NCI-H1694 treated with DMSO at 0.1 percent for 48 hours (cell line): ENCODE results near the gene LRBA.

Experiments
- DNase-seq: peaks from one replicate; lab custom pipeline; 2025; lab: John Stamatoyannopoulos, UW

Gene LRBA

DNA sequence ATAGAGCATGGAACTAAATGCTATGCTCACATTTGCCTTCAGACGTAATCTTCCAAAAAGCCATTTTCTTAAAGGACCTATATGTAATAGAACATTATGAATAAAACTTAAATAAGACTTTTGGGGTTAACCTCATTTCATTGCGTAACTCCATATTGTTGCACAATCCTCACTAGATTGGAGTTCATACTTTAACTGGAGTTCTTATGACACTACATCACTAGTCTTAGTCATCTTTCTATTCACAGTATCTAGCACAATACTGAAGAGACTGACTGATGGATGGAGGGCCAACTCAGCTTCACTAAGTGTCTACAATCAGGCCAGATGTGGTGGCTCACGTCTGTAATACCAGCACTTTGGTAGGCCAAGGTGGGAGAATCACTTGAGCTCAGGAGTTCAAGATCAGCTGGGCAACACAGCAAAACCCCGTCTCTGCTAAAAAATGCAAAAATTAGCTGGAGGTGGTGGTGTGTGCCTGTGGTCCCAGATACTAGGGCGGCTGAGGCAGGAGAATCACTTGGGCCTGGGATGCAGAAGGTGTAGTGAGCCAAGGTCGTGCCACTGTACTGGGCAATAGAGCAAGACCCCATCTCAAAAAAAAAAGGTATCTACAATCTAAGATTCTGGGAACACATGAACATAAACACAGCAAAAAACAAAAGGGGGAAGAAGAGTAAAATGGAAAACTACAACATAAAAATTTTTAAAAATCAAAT lies 513.9 kb downstream of the LRBA start:
- DNase-seq, result no peak

DNA sequence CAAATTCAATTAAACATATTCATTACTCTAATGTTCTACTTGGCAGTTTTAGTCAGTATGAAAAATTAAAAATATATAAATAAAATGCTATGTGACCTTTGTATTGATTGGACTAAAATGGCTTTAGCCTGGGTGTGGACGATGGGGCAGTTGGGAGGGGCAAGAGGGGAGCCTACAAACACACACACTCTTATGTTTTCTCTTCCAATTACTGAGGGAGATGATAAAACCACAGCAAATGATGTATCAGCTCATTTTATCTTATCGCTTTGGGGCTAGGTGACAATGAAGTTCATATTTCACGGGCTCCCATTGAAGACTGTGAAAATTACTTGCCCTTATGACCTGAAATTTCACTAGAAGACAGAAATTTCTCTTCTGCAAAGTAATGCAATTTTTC lies 517.5 kb downstream of the LRBA start:
- no peak for DNase-seq

DNA sequence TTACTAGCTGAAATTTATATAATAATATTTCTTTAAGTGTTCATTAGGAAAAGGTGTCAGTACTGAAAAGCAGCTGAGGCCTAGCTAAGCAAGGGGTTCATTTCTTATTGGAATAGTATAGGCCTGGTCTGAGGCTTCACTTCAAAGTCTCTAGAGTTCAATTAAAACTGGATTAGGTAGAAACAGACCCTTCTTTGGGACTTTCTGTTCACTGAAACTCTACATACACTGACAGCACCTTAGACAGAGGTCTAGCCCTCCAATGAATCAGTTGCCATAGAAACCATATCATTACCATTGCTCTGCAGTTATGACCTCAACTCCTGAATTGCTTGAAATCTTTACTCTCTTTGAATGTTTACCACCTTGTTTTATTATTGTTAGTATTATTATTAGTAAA lies 519.5 kb downstream of the LRBA start:
- no peak for DNase-seq

DNA sequence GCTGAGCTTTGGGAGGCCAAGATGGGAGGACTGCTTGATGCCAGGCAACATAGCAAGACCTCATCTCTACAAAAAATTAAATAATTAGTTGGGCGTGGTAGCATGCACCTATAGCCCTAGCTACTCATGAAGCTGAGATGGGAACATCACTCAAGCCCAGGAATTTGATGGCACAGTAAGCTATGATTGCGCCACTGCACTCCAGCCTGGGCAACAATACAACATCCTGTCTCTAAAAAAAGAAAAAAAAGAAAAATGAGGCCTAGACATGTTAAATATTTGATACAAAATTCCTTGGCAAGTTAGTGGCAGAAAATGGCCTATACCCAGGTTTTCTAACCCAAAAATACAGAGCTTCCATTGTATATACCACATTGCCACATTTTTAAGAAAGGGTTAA lies 521.2 kb downstream of the LRBA start:
- no peak for DNase-seq

DNA sequence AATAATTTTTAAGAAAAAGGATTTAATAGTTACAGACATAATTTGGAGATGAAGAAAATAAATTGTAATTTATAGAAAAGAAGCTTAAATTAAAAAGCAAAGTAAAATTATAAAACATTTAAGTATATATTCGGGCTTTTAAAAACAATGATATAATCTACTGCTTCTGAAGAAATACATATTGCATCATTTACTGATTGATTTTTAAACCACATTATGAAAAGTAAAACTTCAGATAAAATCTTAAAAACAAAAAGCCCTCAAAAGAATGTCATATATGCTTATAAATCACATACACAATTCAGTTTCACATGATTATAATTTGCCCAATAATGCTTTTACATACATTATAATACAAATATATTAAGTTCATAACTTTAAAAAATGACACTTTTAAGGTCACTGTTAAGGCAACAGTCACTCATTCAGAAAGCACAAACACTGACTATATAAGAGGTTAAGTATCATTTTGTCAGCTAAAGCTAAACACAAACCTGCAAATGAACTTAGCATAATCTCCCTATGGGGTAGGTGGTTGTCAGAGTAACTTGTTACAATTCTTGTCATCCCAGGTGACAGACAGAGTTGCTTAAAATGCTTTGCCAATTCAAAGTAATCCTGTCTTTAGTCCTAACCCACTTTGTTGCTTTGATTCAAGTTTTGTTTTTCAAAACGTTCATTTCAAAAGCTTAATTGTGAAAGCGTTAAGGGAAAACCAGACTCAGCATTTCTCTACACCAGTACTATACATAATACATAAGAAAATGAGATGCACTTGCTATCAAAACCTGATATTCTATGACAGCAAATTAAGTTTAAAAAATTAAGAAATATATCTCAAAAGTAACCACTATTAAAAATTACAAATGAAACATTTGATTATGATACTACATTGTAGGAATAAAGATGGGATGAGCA lies 523.7 kb downstream of the LRBA start:
- DNase-seq, result no peak

DNA sequence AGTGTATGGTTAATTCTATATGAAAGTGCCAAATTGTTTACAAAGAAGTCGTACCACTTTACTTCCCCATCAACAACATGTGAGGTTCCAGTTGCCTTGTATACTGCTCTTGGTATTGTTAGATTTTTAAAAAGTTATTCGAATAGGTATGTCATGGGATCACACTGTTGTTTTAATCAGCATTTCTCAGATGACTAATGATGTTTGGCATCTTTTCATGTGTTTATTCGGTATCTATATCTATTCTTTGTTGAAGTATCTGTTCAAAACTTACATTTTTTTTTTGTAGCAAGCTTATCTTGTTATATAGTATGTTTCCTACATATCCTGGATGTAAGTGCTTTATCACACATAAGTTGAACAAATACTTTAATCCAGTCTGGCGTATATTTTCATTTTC lies 532.5 kb downstream of the LRBA start:
- no peak for DNase-seq

DNA sequence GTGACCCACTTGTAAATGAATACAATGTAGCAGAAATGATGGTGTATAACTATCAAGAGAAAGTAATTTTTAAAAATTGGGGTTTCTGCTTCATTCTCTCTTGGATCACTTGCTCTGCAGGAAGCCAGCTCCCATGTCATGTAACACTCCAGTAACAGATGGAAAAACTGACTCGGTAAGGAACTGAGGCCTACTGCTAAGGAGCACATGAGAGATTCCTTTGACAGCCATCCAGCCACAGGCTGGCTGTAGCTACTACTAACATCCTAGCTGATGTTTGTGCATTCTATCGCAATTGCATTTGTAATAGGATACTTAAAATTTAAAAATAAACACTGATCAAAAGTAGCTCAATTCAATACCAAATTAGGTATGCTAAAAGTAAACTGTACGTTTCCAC lies 535.4 kb downstream of the LRBA start:
- DNase-seq, result no peak

DNA sequence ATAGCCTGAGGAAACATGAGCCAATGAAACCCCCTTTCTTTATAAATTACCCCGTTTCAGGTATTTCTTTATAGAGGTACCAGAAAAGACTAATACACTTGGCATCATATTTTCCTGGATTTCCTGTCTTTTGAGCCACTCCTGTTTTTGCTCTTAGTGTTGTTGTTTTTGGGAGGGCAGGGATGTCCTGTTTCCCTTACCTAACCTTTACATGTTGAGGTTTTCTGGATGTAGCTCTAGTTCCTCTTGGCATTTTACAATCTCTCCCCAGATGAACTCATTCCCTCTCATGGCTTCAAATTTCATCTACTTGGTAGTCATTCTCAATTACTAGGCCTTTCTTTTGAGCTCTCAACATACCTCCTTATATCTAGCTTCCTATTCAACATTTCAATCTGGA lies 537.2 kb downstream of the LRBA start:
- no peak for DNase-seq

DNA sequence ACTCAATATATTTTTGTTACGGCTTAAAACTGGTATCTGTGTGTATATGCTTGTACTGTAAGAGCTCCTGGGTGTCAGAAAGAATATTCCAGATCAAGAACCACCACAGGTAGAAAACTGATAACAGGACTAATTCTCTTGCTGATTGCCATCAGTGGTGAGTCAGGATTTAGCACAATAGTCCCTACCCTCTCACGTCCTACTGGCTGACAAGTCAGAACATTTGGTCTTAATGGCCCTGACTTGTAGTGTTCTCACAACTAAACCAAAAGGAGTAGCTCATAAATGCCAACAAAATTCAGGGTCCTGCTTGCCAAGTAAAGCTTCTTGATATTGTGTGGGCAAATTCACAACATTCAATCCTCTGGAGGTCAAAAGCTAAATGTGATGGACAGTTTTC lies 538.3 kb downstream of the LRBA start:
- DNase-seq, result no peak

DNA sequence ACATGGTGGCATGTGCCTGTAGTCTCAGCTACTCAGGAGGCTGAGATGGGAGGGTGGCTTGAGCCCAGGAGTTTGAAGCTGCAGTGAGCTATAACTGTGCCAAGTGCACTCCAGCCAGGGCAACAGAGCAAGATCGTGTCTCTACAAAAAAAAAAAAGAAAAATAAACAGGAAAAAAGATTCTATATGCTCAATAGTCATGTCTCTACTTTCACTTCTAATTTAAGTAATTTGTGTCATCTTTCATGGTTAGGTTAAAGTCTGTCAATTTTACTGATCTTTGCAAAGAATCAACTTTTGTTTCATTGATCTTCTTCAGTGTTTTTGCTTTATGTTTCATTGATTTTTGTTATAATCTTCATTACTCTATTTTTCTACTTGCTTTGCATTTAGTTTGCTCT lies 539.3 kb downstream of the LRBA start:
- no peak for DNase-seq

DNA sequence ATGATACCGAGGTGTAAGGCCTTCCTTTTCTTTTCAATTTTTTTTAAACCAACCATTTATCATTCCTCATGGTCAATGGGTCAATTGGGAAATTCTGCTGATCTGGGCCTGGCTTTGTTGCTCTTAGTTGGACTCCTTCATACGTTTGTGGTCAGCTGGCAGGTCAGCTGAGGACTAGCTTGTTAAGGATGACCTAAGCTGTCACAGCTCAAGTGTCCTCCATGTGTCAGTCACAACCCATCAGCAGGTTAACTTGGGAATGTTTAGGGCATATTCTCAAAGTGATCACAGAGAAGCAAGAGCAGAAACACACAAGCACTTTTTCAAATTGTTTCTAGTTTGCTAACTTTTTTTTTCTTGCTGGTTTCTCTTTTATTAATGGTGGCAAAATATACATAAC lies 550.6 kb downstream of the LRBA start:
- DNase-seq, result no peak

DNA sequence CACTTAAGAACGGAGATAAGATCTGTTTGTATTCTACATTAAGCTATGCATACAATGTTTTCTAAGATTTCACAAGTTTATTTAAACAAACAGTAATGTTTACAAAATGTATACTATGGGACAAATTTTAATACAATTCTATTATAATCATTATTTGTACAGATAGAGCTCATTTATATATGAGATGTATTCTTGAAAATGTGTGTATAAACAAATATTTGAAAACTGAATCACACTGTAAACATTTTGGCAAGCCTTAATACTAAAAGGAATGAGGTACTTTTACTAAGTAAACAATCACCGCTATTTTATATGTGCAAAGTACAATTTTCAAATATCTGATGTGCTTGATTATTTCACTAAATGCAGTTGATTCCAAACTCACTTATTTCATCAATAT lies 552.3 kb downstream of the LRBA start:
- no peak for DNase-seq

DNA sequence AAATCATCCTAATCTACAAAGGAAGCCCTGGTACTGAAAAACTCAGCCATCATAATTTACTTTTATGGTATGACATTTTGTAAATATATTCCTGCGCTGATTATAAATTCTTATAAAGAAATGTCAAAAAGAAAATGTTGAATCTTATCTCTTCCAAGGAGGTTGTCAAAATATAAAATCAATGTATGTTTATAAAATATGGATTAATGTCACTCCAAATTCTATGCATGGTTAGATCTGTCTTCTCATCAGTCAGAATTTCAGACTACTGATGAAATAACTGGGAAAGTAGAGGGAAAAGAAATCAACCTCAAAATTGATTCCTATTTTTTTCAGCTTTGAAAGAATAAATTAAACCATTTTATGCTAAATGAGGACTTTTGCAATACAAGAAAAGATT lies 553.1 kb downstream of the LRBA start:
- no peak for DNase-seq

DNA sequence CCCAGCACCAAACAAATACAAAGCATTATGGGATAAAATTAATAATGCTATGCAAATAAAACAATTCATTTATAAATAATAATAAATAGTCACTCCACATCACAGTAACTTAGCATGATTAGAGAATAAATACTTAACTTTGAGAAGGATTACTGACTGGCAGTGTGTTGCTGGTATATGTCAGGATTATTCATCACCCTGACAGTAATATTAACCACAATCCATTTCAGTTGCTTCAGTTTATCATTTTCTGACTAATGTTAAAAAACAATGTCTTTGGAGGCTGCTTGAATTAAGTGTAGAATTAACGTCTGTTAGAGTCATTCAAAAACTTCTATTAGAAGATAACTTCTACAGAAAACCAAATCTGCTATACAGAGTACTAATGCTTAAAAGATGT lies 557.3 kb downstream of the LRBA start:
- DNase-seq, result no peak

DNA sequence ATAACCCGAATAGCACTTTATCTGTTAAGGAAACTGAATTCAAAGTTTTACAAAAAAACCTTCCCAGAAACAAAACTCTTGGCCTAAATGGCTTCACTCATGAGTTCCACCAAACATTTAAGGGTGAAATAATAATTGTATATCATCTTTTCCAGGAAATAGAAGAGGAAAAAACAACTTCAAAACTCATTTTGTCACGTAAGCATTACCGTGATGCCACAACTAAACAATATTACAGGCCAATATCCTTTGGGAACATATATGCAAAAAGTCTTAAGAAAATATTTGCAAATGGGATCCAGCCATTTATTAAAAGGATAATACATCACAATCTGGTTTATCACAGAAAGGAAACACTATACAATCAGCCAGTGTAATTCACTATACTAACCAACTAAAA lies 563.2 kb downstream of the LRBA start:
- DNase-seq, result no peak

DNA sequence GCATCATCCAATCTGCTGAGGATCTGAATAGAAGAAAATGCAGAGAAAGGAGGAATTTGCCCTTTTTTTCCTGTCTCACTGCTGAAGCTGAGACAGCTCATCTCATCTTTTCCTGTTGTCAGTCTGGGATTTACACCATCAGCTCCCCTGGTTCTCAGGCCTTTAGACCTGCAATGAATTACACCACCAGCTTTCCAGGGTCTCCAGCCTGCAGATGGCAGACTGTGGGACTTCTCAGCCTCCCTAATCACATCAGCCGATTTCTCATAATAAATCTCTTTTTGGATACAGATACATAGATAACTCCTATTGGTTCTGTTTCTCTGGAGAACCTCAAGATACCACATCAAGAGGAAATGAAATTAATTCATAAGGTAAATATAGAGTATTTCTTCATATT lies 567.7 kb downstream of the LRBA start:
- DNase-seq, result no peak

DNA sequence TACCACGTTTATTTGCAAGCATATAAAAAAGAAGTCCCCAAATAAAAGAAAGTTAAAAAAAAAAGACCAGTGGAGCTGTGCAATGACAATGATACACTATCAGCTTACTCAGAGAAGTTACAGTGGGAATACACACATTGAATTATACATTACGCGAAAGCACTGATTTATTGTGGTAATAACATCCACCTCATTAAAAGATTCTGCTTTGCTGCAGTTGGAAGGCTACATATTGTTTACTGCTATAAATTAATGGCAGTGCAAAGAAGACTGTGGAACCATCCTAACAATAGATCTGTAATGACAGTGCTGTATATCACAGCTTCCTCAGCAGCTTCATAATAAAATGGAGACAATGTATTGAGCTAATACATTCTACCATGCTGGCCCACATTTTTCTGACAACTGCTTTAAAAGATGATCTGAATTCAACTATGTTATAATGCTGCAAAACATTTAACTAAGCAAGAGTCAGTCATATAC lies 575.6 kb downstream of the LRBA start:
- DNase-seq, result no peak

DNA sequence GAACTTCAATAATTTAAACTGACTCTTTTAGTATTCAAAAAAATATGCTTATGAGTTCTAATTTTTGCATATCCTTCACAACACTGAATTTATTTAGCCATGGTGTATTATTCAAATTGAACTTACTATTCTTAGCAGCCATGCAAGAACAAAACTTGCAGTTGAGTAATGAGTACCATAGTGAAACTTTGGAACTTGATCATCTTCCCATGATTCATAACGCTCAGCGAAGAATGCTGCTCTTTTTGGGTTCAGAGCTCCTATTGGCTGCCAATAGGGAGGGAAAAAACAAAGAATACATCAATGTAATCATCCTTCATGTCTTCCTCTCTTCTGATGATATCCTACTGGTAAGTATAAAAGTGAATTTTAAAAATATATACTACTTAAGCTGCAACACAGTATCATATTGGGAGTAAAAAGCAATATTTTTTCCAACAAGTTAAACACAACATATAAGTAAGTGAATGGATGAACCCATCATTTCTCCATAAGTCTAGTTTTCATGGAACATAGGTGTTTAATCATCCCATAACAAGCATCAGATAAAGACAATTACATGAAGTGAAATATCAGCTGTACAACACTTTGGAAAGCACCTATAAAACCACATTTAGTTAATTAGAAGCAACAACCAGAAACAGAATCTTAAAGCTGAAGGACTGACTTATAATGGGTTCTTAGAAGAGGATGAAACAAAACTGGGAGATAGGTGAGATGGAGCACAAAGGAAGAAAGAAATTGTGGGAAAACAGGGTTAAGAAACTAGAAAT lies 578.3 kb downstream of the LRBA start:
- no peak for DNase-seq

DNA sequence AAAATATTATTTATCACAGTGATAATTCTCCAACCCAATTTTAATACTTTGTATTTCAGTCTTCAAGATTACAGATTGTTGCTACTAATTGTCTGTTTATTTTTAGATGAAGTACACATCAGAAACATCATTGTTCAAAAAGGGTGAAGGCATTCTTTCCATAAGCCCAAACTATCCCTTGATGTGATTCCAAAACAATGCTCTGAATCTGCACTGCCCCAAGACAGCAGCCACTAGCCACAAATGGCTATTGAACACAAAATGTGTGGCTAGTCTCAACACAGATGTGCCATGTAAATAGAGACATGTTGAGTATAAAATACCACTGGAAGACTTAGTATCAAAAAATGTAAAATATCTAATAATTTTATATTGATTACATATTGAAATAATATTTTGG lies 583.9 kb downstream of the LRBA start:
- DNase-seq, result no peak

DNA sequence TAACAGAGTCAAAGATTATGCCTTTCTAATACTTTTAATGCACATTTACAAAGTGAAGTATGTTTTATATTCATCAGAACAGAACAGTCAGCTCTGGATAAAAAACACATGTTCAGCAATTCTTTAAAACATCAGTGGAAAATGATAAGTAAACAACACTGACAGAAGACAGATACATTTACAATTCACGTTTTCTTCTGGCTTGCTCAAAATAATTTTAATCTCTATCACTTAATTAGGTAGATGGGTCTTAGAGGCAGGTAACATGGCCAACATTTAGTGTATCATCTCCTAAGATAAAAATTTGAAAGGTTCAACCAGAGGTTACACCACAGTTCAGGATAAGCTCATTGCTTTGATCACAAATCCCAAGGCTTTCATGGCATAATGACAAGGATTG lies 589.9 kb downstream of the LRBA start:
- DNase-seq, result no peak

DNA sequence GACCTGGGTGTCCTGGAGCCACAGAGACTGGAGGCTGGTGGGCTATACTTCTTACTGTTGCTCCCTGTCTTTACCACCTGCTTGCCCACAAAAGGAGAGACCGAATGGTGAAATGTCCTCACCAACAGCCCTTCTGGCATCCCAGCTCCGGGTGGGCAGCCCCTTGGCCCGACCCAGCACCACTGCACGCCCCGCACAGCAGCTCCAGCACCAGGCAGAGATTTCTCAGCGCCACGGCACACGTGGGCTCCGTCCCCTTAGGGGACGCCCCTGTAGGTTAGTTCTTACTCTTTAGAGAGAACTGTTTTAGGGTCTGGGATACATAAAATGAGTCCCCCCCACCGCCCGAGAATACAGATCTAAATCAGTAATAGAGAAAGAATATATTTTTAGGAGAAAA lies 591.6 kb downstream of the LRBA start:
- no peak for DNase-seq

DNA sequence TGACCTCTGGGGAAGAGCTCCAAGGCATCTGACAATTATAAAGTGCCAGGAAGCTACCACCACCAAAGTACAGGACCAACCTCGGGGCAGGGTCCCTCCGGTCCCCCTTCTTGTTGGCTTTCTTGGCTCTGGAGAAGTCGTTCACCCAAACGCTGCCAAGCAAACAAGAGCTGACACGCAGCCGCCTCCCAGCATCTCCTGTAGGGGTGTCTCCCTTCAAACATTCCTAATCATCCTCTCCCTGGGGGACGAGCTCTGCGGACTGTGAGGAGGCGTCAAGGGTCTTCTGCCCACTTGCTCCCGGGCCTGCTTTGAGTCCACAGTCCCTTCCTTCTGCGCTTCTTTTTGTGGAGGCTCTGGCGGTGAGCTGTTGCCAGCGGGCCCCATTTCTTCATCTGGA lies 592.0 kb downstream of the LRBA start:
- DNase-seq, result no peak

DNA sequence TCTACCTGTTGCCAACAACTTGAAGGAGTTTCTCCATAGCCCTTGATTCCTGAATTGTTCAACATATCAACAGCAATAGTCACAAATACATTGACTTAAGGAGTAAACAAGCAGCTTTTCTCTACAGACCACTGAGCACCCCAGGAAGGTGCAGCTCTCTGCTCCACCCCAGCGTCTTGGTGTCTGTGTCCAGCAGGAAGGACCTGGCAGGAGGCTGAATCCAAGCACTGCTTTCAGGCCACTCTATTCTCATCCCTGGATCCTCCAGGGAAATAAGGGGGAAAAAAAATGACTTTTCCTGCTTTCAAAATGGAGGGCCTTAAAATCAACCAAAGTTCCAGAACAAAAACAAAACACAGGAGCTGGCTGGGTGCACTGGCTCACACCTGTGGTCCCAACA lies 593.5 kb downstream of the LRBA start:
- DNase-seq, result no peak
